KG1 (cell line): ENCODE data around the gene ABCC8.

ENCODE experiments used
- DNase-seq: peaks from one replicate; lab custom pipeline; 2025; lab: John Stamatoyannopoulos, UW

ABCC8 gene

GRCh38 chr11:17403980-17404759 is 72.5 kb downstream of the ABCC8 start:
- DNase-seq: no peak

- DNase-seq: no peak
Measured at GRCh38 chr11:17402486-17402885, 74.2 kb downstream of the ABCC8 start.

GRCh38 chr11:17401841-17402240 is 74.8 kb downstream of the ABCC8 start:
- DNase-seq: no peak

- DNase-seq: no peak
Measured at GRCh38 chr11:17401316-17401715, 75.3 kb downstream of the ABCC8 start.

GRCh38 chr11:17400048-17400775 is 76.4 kb downstream of the ABCC8 start:
- no peak for DNase-seq

GRCh38 chr11:17399236-17399635 is 77.4 kb downstream of the ABCC8 start:
- DNase-seq: no peak

GRCh38 chr11:17397311-17398002 is 79.2 kb downstream of the ABCC8 start:
- no peak for DNase-seq

GRCh38 chr11:17396598-17397310 is 79.9 kb downstream of the ABCC8 start:
- DNase-seq: no peak

- no peak for DNase-seq
Measured at GRCh38 chr11:17395978-17396377, 80.7 kb downstream of the ABCC8 start.

- DNase-seq: no peak
Measured at GRCh38 chr11:17395554-17395961, 81.1 kb downstream of the ABCC8 start.

GRCh38 chr11:17394743-17395390 is 81.8 kb downstream of the ABCC8 start:
- DNase-seq: no peak

- DNase-seq: no peak
Measured at GRCh38 chr11:17393472-17393871, 83.2 kb downstream of the ABCC8 start.

- no peak for DNase-seq
Measured at GRCh38 chr11:17392872-17393271, 83.8 kb downstream of the ABCC8 start.

- no peak for DNase-seq
Measured at GRCh38 chr11:17391493-17392355, 84.9 kb downstream of the ABCC8 start.

GRCh38 chr11:17389957-17390649 is 86.5 kb downstream of the ABCC8 start:
- no peak for DNase-seq

- DNase-seq: peak; percentile 14
Measured at GRCh38 chr11:17389211-17389956, 87.3 kb downstream of the ABCC8 start.

GRCh38 chr11:17388609-17389210 is 87.9 kb downstream of the ABCC8 start, which contains the start of gene KCNJ11:
KCNJ11 (minus strand) TSS chr11:17388659; CDS start chr11:17388091, 568 bp downstream.
- DNase-seq: no peak

GRCh38 chr11:17387811-17388210 is 88.8 kb downstream of the ABCC8 start:
- no peak for DNase-seq

- DNase-seq: no peak
Measured at GRCh38 chr11:17387254-17387653, 89.4 kb downstream of the ABCC8 start.
